Thyroid gland (tissue), 4 donors: ENCODE results near the gene PLVAP.

Experiments used
- CTCF ChIP-seq, 6 experiments: fragments of 200-600 bp in 3 of 6; fragments of 450-650 bp in 3 of 6; sonication (generic) in 3 of 6; IDR thresholded peaks; one replicate each; pipeline ENCODE4 v1.5.1; 2016 to 2019; ENCODE audit warnings: antibody characterized with exemption in 6 of 6, mild to moderate bottlenecking in 2 of 6, inconsistent platforms in 1 of 6, moderate library complexity in 1 of 6
- POLR2A ChIP-seq, 2 donors: fragments of 450-650 bp; IDR thresholded peaks; one replicate each; pipeline ENCODE4 v1.6.1; 2017; ENCODE audit warnings: antibody characterized with exemption in 2 of 2, mild to moderate bottlenecking in 2 of 2, moderate library complexity in 1 of 2

- TF ChIP-seq CTCF (IDR thresholded peaks at IDR 0.05) = no peak
- TF ChIP-seq POLR2A (IDR thresholded peaks at IDR 0.05) = no peak
These were observed 64.7 kb downstream of the PLVAP start for GRCh38 chr19:17312189-17313113.
